HCT116 (cell line): ENCODE measurements around the gene NAALADL2. TPM values are rescaled to one million over a fixed set of nuclear protein-coding genes. Genes with fewer than 3 reads are reported as not detected.

Experiments used
- ATAC-seq: fragments of 200-7000 bp; cut with Tn5 transposase; 2 replicates; pipeline ENCODE4 v1.9.1; 2020; ENCODE audit warnings: mild to moderate bottlenecking, moderate library complexity
- BruUV-seq: library from RNA; stranded (reverse); fragments of 400-500 nt; replicated peaks from 2 replicates; lab custom pipeline; 2021; lab: Mats Ljungman, UMichigan
- CTCF ChIA-PET: fragments of 300-600 bp; sonication (Branson Sonifier 250); formaldehyde crosslinking; loops from one replicate; lab custom pipeline; 2021; ENCODE audit warnings: antibody characterized with exemption; lab: Charles Lee
- POLR2A ChIA-PET: fragments of 300-600, 350-600 bp; sonication (Branson Sonifier 250); formaldehyde crosslinking; loops from one replicate; lab custom pipeline; 2021; ENCODE audit warnings: antibody characterized with exemption; lab: Charles Lee
- RAD21 ChIA-PET, 2 experiments: fragments of 300-600 bp; sonication (Branson Sonifier 250); formaldehyde crosslinking; loops; one replicate each; lab custom pipeline; 2023; ENCODE audit warnings: low total read pairs in 2 of 2; ENCODE audit not compliant: uncharacterized antibody in 2 of 2, unreplicated experiment in 2 of 2, low non-redundant PET in 1 of 2; lab: Charles Lee
- DNase-seq: peaks from one replicate; pipeline ENCODE4 v3.0.0-alpha.2; 2010; ENCODE audit warnings: low read depth, low spot score
- H2AFZ ChIP-seq: fragments of 200-600 bp; shearing (Covaris generic), sonication (generic); 2 replicates; pipeline ENCODE4 v1.6.1; 2017; ENCODE audit warnings: low read depth, mixed run types, mixed read lengths, antibody characterized with exemption, low read length; ENCODE audit not compliant: poor library complexity, severe bottlenecking
- H3K27ac ChIP-seq: 2 replicates; pipeline ENCODE4 v1.5.1; 2012; ENCODE audit warnings: low read depth, low read length
- H3K27me3 ChIP-seq: fragments of 200-600 bp; sonication (generic); 2 replicates; pipeline ENCODE4 v1.6.1; 2016; ENCODE audit warnings: mixed run types, low read length, mixed read lengths; ENCODE audit not compliant: insufficient read depth
- H3K36me3 ChIP-seq, 2 experiments: fragments of 200-500 bp in 1 of 2; fragments of 200-600 bp in 1 of 2; sonication (Bioruptor generic) in 1 of 2; sonication (generic) in 1 of 2; 2 replicates each; pipeline versions ENCODE4 v1.5.1 to v1.6.1; 2014 to 2016; ENCODE audit warnings: low read length in 2 of 2, inconsistent platforms in 1 of 2, mixed read lengths in 1 of 2, mixed run types in 1 of 2; ENCODE audit not compliant: insufficient read depth in 2 of 2, control insufficient read depth in 1 of 2
- H3K4me1 ChIP-seq, 2 experiments: fragments of 200-600 bp in 1 of 2; sonication (generic) in 1 of 2; 2 replicates each; pipeline versions ENCODE4 v1.5.1 to v1.6.1; 2012 to 2017; ENCODE audit warnings: low read length in 2 of 2, inconsistent platforms in 1 of 2, mild to moderate bottlenecking in 1 of 2, mixed read lengths in 1 of 2, mixed run types in 1 of 2, moderate library complexity in 1 of 2; ENCODE audit not compliant: insufficient read depth in 2 of 2, control insufficient read depth in 1 of 2
- H3K4me2 ChIP-seq: fragments of 200-600 bp; sonication (generic); 2 replicates; pipeline ENCODE4 v1.6.1; 2017; ENCODE audit warnings: mixed run types, low read length, mixed read lengths
- H3K4me3 ChIP-seq, 2 experiments: fragments of 200-600 bp in 1 of 2; sonication (generic) in 1 of 2; replicated peaks in 1 of 2; 2 replicates each; pipeline ENCODE4 v1.5.1; 2011 to 2016; ENCODE audit warnings: low read length in 2 of 2, control low read depth in 1 of 2, low read depth in 1 of 2, mild to moderate bottlenecking in 1 of 2, mixed read lengths in 1 of 2, mixed run types in 1 of 2
- H3K79me2 ChIP-seq: fragments of 200-600 bp; sonication (generic); 2 replicates; pipeline ENCODE4 v1.6.1; 2017; ENCODE audit warnings: mild to moderate bottlenecking, mixed run types, low read length, moderate library complexity, mixed read lengths; ENCODE audit not compliant: insufficient read depth
- H3K9ac ChIP-seq: fragments of 200-600 bp; sonication (generic); 2 replicates; pipeline ENCODE4 v1.6.1; 2016; ENCODE audit warnings: low read length, mixed read lengths
- H3K9me2 ChIP-seq: fragments of 200-600 bp; sonication (generic), shearing (Covaris generic); 2 replicates; pipeline ENCODE4 v1.6.1; 2017; ENCODE audit warnings: mixed run types, mild to moderate bottlenecking, moderate library complexity; ENCODE audit not compliant: insufficient read depth
- H3K9me3 ChIP-seq, 2 experiments: fragments of 200-500 bp in 1 of 2; fragments of 200-600 bp in 1 of 2; sonication (Bioruptor generic) in 1 of 2; sonication (generic) in 1 of 2; 2 replicates each; pipeline ENCODE4 v1.6.1; 2014 to 2017; ENCODE audit warnings: low read length in 2 of 2, mixed read lengths in 2 of 2, inconsistent platforms in 1 of 2, low read depth in 1 of 2, mild to moderate bottlenecking in 1 of 2, mixed run types in 1 of 2, moderate library complexity in 1 of 2; ENCODE audit not compliant: control insufficient read depth in 1 of 2, insufficient read depth in 1 of 2
- H4K20me1 ChIP-seq: fragments of 200-600 bp; sonication (generic), shearing (Covaris generic); 2 replicates; pipeline ENCODE4 v1.6.1; 2017; ENCODE audit warnings: mixed run types, mild to moderate bottlenecking, moderate library complexity; ENCODE audit not compliant: insufficient read depth
- CBX3 ChIP-seq: IDR thresholded peaks from 2 replicates; pipeline ENCODE4 v1.6.1; 2012; ENCODE audit warnings: low read depth
- CEBPB ChIP-seq: IDR thresholded peaks from 2 replicates; pipeline ENCODE4 v1.6.1; 2012; ENCODE audit warnings: low read depth
- EGR1 ChIP-seq: IDR thresholded peaks from 2 replicates; pipeline ENCODE4 v1.6.1; 2012; ENCODE audit warnings: low read depth
- ELF1 ChIP-seq: IDR thresholded peaks from 2 replicates; pipeline ENCODE4 v1.6.1; 2012; ENCODE audit warnings: low read depth, borderline replicate concordance
- EZH2 ChIP-seq: fragments of 200-600 bp; sonication (generic); IDR thresholded peaks from 2 replicates; pipeline ENCODE4 v1.6.1; 2017; ENCODE audit warnings: antibody characterized with exemption, mixed run types
- FOSL1 ChIP-seq: IDR thresholded peaks from 2 replicates; pipeline ENCODE4 v1.6.1; 2012; ENCODE audit warnings: low read depth
- SIN3A ChIP-seq: IDR thresholded peaks from 2 replicates; pipeline ENCODE4 v1.6.1; 2012; ENCODE audit warnings: low read depth
- SRF ChIP-seq: IDR thresholded peaks from 2 replicates; pipeline ENCODE4 v1.6.1; 2012; ENCODE audit warnings: low read depth
- TCF7L2 ChIP-seq: IDR thresholded peaks from 2 replicates; pipeline ENCODE4 v1.7.0; 2011; ENCODE audit warnings: borderline replicate concordance, inconsistent platforms; ENCODE audit not compliant: insufficient read depth, insufficient read length; ENCODE audit errors: extremely low read depth
- YY1 ChIP-seq: IDR thresholded peaks from 2 replicates; pipeline ENCODE4 v1.6.1; 2011; ENCODE audit warnings: low read length, low read depth, moderate library complexity, mild to moderate bottlenecking; ENCODE audit not compliant: insufficient replicate concordance; ENCODE audit errors: extremely low read depth
- ZFX ChIP-seq: fragments of 450-650 bp; IDR thresholded peaks from 2 replicates; pipeline ENCODE4 v1.6.1; 2017
- ZNF274 ChIP-seq: fragments of 200-500 bp; sonication (Bioruptor generic); IDR thresholded peaks from 2 replicates; pipeline ENCODE4 v1.6.1; 2014; ENCODE audit warnings: mild to moderate bottlenecking, low read depth, low read length, inconsistent platforms
- intact Hi-C: fragments of 100-400 bp; cut with micrococcal nuclease; formaldehyde crosslinking; loops from 2 replicates; pipeline ENCODE4 v1.10.0; 2022
- total RNA-seq: library from RNA; stranded (reverse); gene quantifications from one replicate; pipeline ENCODE4 v1.2.1, GENCODE V29; 2021; ENCODE audit not compliant: unreplicated experiment
- TF ChIP-seq, protein P1 (sequence below): IDR thresholded peaks from 2 replicates; pipeline ENCODE4 v1.6.1; 2012
- TF ChIP-seq, protein P2 (sequence below): IDR thresholded peaks from 2 replicates; pipeline ENCODE4 v1.6.1; 2012

Gene NAALADL2
- total RNA-seq, 1 experiment from 2014 or later, result 2.9 TPM

GRCh38 chr3:175029828-175030227 lies 170.7 kb downstream of the NAALADL2 start:
- DNase-seq (no peak), ATAC-seq (no peak)
- H3K4me2 ChIP-seq, result no peak overlapping the region
- intact Hi-C loops, result no loop called here
- ChIA-PET RAD21 (no interaction called here), CTCF (no interaction called here), POLR2A (no interaction called here)
- H4K20me1 ChIP-seq, result no peaks in the 10 kb centered on the region
- no peak overlapping the region for H2AFZ ChIP-seq
- no peaks in the 10 kb centered on the region for H3K9me3 ChIP-seq
- H3K4me1 ChIP-seq, result no peaks in the 10 kb centered on the region
- no peak for TF ChIP-seq EGR1
- TF ChIP-seq ZNF274, result no peak
- no peak for TF ChIP-seq CEBPB
- no peak for TF ChIP-seq ELF1
- no peak for TF ChIP-seq CBX3
- TF ChIP-seq, protein P1, sequence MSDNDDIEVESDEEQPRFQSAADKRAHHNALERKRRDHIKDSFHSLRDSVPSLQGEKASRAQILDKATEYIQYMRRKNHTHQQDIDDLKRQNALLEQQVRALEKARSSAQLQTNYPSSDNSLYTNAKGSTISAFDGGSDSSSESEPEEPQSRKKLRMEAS, result no peak
- no peak for TF ChIP-seq SRF
- TF ChIP-seq YY1, result no peak
- TF ChIP-seq ZFX, result no peak
- no peak for TF ChIP-seq FOSL1
- no peak for TF ChIP-seq EZH2
- TF ChIP-seq, protein P2, sequence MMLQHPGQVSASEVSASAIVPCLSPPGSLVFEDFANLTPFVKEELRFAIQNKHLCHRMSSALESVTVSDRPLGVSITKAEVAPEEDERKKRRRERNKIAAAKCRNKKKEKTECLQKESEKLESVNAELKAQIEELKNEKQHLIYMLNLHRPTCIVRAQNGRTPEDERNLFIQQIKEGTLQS, result no peak
- no peak for TF ChIP-seq TCF7L2
- TF ChIP-seq SIN3A, result no peak
- H3K4me3 ChIP-seq, result no peak overlapping the region
- H3K27me3 ChIP-seq, result no peaks in the 10 kb centered on the region
- no TSS peak for BruUV-seq
- H3K27ac ChIP-seq, result no peak overlapping the region
- H3K79me2 ChIP-seq, result no peaks in the 10 kb centered on the region
- H3K36me3 ChIP-seq, result no peaks in the 10 kb centered on the region
- H3K9me2 ChIP-seq, result no peaks in the 10 kb centered on the region
- no peak overlapping the region for H3K9ac ChIP-seq
